T-helper 2 cell treated with Interferon-gamma antibody and Interleukin-4, amounts not matched to agents 100 ng/mL and 5 ng/mL, for 36 hours (primary cell): Measurements from ENCODE around the gene GLO1. TPM values are rescaled to one million over a fixed set of nuclear protein-coding genes. Genes with fewer than 3 reads are reported as not detected.

ENCODE experiments used
- intact Hi-C: fragments of 100-400 bp; cut with micrococcal nuclease; formaldehyde crosslinking; loops from one replicate; pipeline ENCODE4 v1.15.1; 2023
- total RNA-seq: library from RNA; stranded (reverse); gene quantifications from 2 replicates; pipeline ENCODE4 v1.2.3, GENCODE V29; 2022

The GLO1 gene
- total RNA-seq, 1 donor from 2014 or later: 117 TPM

DNA sequence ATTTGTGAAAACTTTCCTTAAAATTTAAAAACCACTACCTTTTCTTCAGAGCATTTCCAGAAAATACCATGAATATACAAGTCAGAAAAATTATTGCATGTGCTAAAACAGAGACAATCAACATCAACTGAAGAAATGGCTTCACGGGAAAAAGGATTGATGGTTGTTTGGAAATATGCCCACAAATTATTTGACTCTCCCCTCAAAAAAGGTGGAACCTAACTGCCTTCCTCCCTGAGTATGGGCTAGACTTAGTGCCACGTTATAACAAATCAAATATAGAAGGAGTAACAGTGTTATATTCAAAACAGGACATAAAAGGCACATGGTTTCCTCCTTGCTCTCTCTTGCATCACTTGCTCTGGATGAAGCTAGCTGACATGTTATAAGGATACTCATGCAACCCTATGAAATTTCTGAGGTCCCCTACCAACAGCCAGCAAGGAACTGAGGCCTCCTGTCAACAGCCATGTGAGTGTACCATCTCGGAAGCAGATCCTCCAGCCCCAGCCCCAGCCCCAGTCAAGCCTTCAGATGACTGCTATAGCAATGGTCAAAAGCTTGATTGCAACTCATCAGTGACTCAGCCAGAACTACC lies 71.7 kb downstream of the GLO1 start:
- intact Hi-C loops: no loop called here

Other genes starting within 250 kb of the GLO1 start
- 17.2 and 18.8 TPM in 2 replicates for gene BTBD9, start 63.2 kb downstream of the GLO1 start, total RNA-seq
- 0.02 and 0.32 TPM in 2 replicates for gene DNAH8, start 12.2 kb upstream of the GLO1 start, total RNA-seq